K562 (cell line): Measurements from ENCODE around the gene BCR. TPM values are rescaled to one million over a fixed set of nuclear protein-coding genes. Genes with fewer than 3 reads are reported as not detected.

Experiments used
- ATAC-seq: fragments of 200-7000 bp; cut with Tn5 transposase; 3 replicates; pipeline ENCODE4 v1.9.1; 2020; ENCODE audit warnings: moderate library complexity
- BruUV-seq: library from RNA; stranded (reverse); fragments of 400-500 nt; replicated peaks from 2 replicates; lab custom pipeline; 2021; lab: Mats Ljungman, UMichigan
- CTCF ChIA-PET: fragments of 300-600 bp; formaldehyde crosslinking; extraction: SDS; loops from one replicate; lab custom pipeline; 2021; ENCODE audit warnings: low intra/inter-chr PET ratio; lab: Yijun Ruan, JAX
- POLR2A ChIA-PET: fragments of 300-600, 350-650 bp; sonication (Branson Sonifier 250); formaldehyde crosslinking; extraction: SDS; loops from one replicate; lab custom pipeline; 2021; ENCODE audit warnings: antibody characterized with exemption, inconsistent platforms; lab: Yijun Ruan, JAX
- DNase-seq, 4 experiments: peaks; one replicate each; pipeline versions ENCODE4 v3.0.0 to v3.0.0-alpha.2; 2011 to 2018; ENCODE audit warnings: low spot score in 3 of 4, mixed read lengths in 3 of 4; ENCODE audit errors: extremely low read depth in 1 of 4
- FAIRE-seq: peaks from 2 replicates; lab custom pipeline; 2011; peaks lifted over from hg19 to GRCh38; lab: Jason Lieb, UNC
- H2AFZ ChIP-seq: 2 replicates; pipeline ENCODE4 v1.6.0; 2011; ENCODE audit warnings: low read depth, low read length, control low read depth, inconsistent platforms
- H3K27ac ChIP-seq: fragments of 200-600 bp; 3 replicates; pipeline ENCODE4 v1.8.0; 2011; ENCODE audit warnings: low read depth, mild to moderate bottlenecking, control low read depth, inconsistent platforms, low read length, moderate library complexity, mixed read lengths; ENCODE audit errors: extremely low read depth
- H3K27me3 ChIP-seq, 2 experiments: fragments of 300-600 bp in 1 of 2; 2 replicates in 1 of 2; 3 replicates in 1 of 2; pipeline versions ENCODE4 v1.6.0 to v1.8.0; 2011; ENCODE audit warnings: inconsistent platforms in 2 of 2, low read length in 2 of 2, mild to moderate bottlenecking in 1 of 2, mixed read lengths in 1 of 2, moderate library complexity in 1 of 2; ENCODE audit not compliant: control insufficient read depth in 2 of 2, insufficient read depth in 2 of 2
- H3K36me3 ChIP-seq: fragments of 300-600 bp; 3 replicates; pipeline ENCODE4 v1.8.0; 2011; ENCODE audit warnings: mild to moderate bottlenecking, low read length, inconsistent platforms; ENCODE audit not compliant: control insufficient read depth, insufficient read depth
- H3K4me1 ChIP-seq, 2 experiments: fragments of 200-600 bp in 1 of 2; replicated peaks in 1 of 2; 2 replicates in 1 of 2; 3 replicates in 1 of 2; pipeline versions ENCODE4 v1.5.1 to v1.8.0; 2011; ENCODE audit warnings: inconsistent platforms in 2 of 2, low read length in 2 of 2, mild to moderate bottlenecking in 1 of 2, mixed read lengths in 1 of 2, moderate library complexity in 1 of 2; ENCODE audit not compliant: control insufficient read depth in 2 of 2, insufficient read depth in 2 of 2
- H3K4me2 ChIP-seq: 2 replicates; pipeline ENCODE4 v1.6.1; 2011; ENCODE audit warnings: low read length, control low read depth, inconsistent platforms, mixed read lengths; ENCODE audit not compliant: insufficient read depth
- H3K4me3 ChIP-seq: fragments of 200-600 bp; sonication (generic), shearing (Covaris generic); 2 replicates; pipeline ENCODE4 v1.5.1; 2016; ENCODE audit warnings: control low read depth, inconsistent platforms
- H3K79me2 ChIP-seq: fragments of 200-600 bp; 3 replicates; pipeline ENCODE4 v1.8.0; 2011; ENCODE audit warnings: low read length, inconsistent platforms; ENCODE audit not compliant: control insufficient read depth, insufficient read depth
- H3K9ac ChIP-seq, 2 experiments: 2 replicates each; pipeline versions ENCODE4 v1.6.0 to v1.6.1; 2011; ENCODE audit warnings: low read depth in 2 of 2, low read length in 2 of 2, control low read depth in 1 of 2, inconsistent platforms in 1 of 2, mild to moderate bottlenecking in 1 of 2, mixed read lengths in 1 of 2; ENCODE audit not compliant: insufficient read depth in 1 of 2
- H3K9me1 ChIP-seq: one replicate; pipeline ENCODE4 v1.6.0; 2011; ENCODE audit warnings: inconsistent platforms, mild to moderate bottlenecking, low read length, moderate library complexity; ENCODE audit not compliant: control insufficient read depth, insufficient read depth
- H3K9me3 ChIP-seq: replicated peaks from 2 replicates; pipeline ENCODE4 v1.5.1; 2011; ENCODE audit warnings: low read depth, low read length, inconsistent platforms; ENCODE audit not compliant: control insufficient read depth, insufficient read depth
- H4K20me1 ChIP-seq: replicated peaks from 2 replicates; pipeline ENCODE4 v1.6.1; 2011; ENCODE audit warnings: low read length, inconsistent platforms, mixed read lengths; ENCODE audit not compliant: control insufficient read depth, insufficient read depth
- ARID1B ChIP-seq: fragments of 450-650 bp; IDR thresholded peaks from 2 replicates; pipeline ENCODE4 v1.6.1; 2016; ENCODE audit warnings: antibody characterized with exemption, mild to moderate bottlenecking, inconsistent platforms
- FOXK1 ChIP-seq: sonication (generic); formaldehyde crosslinking; IDR thresholded peaks from 2 replicates; pipeline ENCODE4 v1.8.0; 2022; ENCODE audit warnings: missing genetic modification reagents, mild to moderate bottlenecking, borderline replicate concordance
- GTF2F1 ChIP-seq: IDR thresholded peaks from 2 replicates; pipeline ENCODE4 v1.6.1; 2011; ENCODE audit warnings: low read depth, low read length, improper control_type of control experiment
- HIVEP1 ChIP-seq: fragments of 250-450 bp; sonication (Bioruptor Pico); IDR thresholded peaks from 2 replicates; pipeline ENCODE4 v1.4.0; 2020; ENCODE audit warnings: mild to moderate bottlenecking
- HMGXB4 ChIP-seq: sonication (generic); formaldehyde crosslinking; IDR thresholded peaks from 2 replicates; pipeline ENCODE4 v1.8.1; 2023; ENCODE audit warnings: mild to moderate bottlenecking, missing genetic modification reagents
- HSF4 ChIP-seq: fragments of 250-450 bp; sonication (Bioruptor Pico); IDR thresholded peaks from 2 replicates; pipeline ENCODE4 v2.1.2; 2022; ENCODE audit warnings: mild to moderate bottlenecking, moderate library complexity, borderline replicate concordance
- MLX ChIP-seq, 2 experiments: fragments of 450-650 bp in 1 of 2; sonication (generic) in 1 of 2; formaldehyde crosslinking; conservative IDR thresholded peaks; 2 replicates each; pipeline versions ENCODE4 v1.4.0 to v1.8.1; 2020 to 2022; ENCODE audit warnings: mild to moderate bottlenecking in 1 of 2, missing genetic modification reagents in 1 of 2
- MTA1 ChIP-seq: fragments of 450-650 bp; IDR thresholded peaks from 2 replicates; pipeline ENCODE4 v1.6.1; 2017; ENCODE audit warnings: borderline replicate concordance
- NFXL1 ChIP-seq: fragments of 450-650 bp; formaldehyde crosslinking; IDR thresholded peaks from 2 replicates; pipeline ENCODE4 v1.4.0; 2021; ENCODE audit warnings: mild to moderate bottlenecking
- OTX1 ChIP-seq: fragments of 450-650 bp; formaldehyde crosslinking; IDR thresholded peaks from 2 replicates; pipeline ENCODE4 v1.4.0; 2022; ENCODE audit warnings: mild to moderate bottlenecking
- SMC3 ChIP-seq: conservative IDR thresholded peaks from 2 replicates; pipeline ENCODE4 v1.6.1; 2011; ENCODE audit warnings: low read depth, low read length, improper control_type of control experiment; ENCODE audit not compliant: insufficient read depth
- SRSF3 ChIP-seq: fragments of 200-400 bp; formaldehyde crosslinking; IDR thresholded peaks from 2 replicates; pipeline ENCODE4 v1.6.1; 2016; ENCODE audit warnings: mild to moderate bottlenecking, low read length, moderate library complexity; ENCODE audit not compliant: insufficient read depth
- STAT6 ChIP-seq: sonication (generic); formaldehyde crosslinking; IDR thresholded peaks from 2 replicates; pipeline ENCODE4 v1.8.1; 2023; ENCODE audit warnings: mild to moderate bottlenecking, missing genetic modification reagents
- USF1 ChIP-seq: sonication (generic); formaldehyde crosslinking; IDR thresholded peaks from 2 replicates; pipeline ENCODE4 v1.9.0; 2022; ENCODE audit warnings: mild to moderate bottlenecking, missing genetic modification reagents
- ZFP36 ChIP-seq: fragments of 150-350 bp; IDR thresholded peaks from 2 replicates; pipeline ENCODE4 v1.6.1; 2018; ENCODE audit warnings: low read length, low read depth; ENCODE audit not compliant: partially characterized antibody
- WGBS: fragments of 100-300 bp; shearing (Covaris generic); methylation state at CpG from one replicate; pipeline ENCODE4 v1.1.6; 2016; ENCODE audit warnings: low coverage, mixed read lengths; ENCODE audit not compliant: insufficient coverage; ENCODE audit errors: missing lambda C conversion rate; 5-methylcytosine and 5-hydroxymethylcytosine counted together
- in situ Hi-C: fragments of 300-500 bp; cut with MboI; formaldehyde crosslinking; loops from 4 replicates; pipeline ENCODE4 v1.15.0; 2018; ENCODE audit warnings: inconsistent platforms, mixed read lengths
- intact Hi-C: fragments of 100-400 bp; cut with micrococcal nuclease; formaldehyde crosslinking; loops from 2 replicates; pipeline ENCODE4 v1.14.2; 2022
- polyA plus RNA-seq, 8 experiments: library from polyadenylated mRNA; depleted of rRNA in 4 of 8; stranded (reverse) in 5 of 8; unstranded in 3 of 8; fragments of >200 nt; fragmentation: Nextera tagmentation in 2 of 8; fragmentation: Illumina TruSeq in 1 of 8; extraction: Ambion mirVana in 2 of 8; extraction: Trizol in 1 of 8; gene quantifications; 2 replicates each; pipeline versions ENCODE4 v1.2.1 to v1.2.3, GENCODE V29; 2011 to 2014; ENCODE audit warnings: inconsistent platforms in 1 of 8, missing spikeins in 1 of 8
- total RNA-seq, 7 experiments: library from RNA; depleted of rRNA in 6 of 7; stranded (reverse); fragments of >200 nt in 6 of 7; fragmentation: Illumina TruSeq in 2 of 7; extraction: Trizol in 2 of 7; gene quantifications; 2 replicates each; pipeline versions ENCODE4 v1.2.1 to v1.2.3, GENCODE V29; 2011 to 2021; ENCODE audit warnings: low replicate concordance in 1 of 7

The BCR gene
- total and polyA plus RNA-seq, 9 of the 15 experiments (the other 6 are each of a cell fraction or from before 2014, with no cell fraction given), result 0.41 to 150 (median 45.6) TPM

GRCh38 chr22:23257889-23258825 lies 77.8 kb downstream of the BCR start:
- Histone ChIP-seq H3K9ac (peak overlapping the region in 1 of 2 experiments; percentile 28; a peak in 2 of 4 replicates), H4K20me1 (peaks cover 62% of the 10 kb centered on the region), H2AFZ (no peak overlapping the region), H3K9me1 (peaks cover 32% of the 10 kb centered on the region), H3K4me3 (no peak overlapping the region), H3K9me3 (no peaks in the 10 kb centered on the region), H3K79me2 (no peaks in the 10 kb centered on the region), H3K27me3 (no peaks in the 10 kb centered on the region), H3K36me3 (peaks cover 92% of the 10 kb centered on the region), H3K4me2 (no peak overlapping the region), H3K27ac (no peak overlapping the region), H3K4me1 (peaks cover 0 to 36% of the 10 kb centered on the region in 2 experiments; a peak in 2 of 5 replicates)
- ChIA-PET CTCF (no interaction called here), POLR2A (interaction anchor here (0.6 to 1.1 kb wide), 6 partner anchors 8 to 156 kb away, joined by 3 to 8 read pairs (median 4); no protein-coding TSS in a partner anchor)
- intact Hi-C loops (no loop called here), in situ Hi-C loops (no loop called here)
- 83% methylated on average over 15 of the region's 15 CpGs for WGBS
- ATAC-seq (no peak), FAIRE-seq (no peak), DNase-seq (peak in 3 of 4 experiments; percentile 54 to 65 (median 60))
- no TSS peak for BruUV-seq
- TF ChIP-seq OTX1, result no peak
- no peak for TF ChIP-seq NFXL1 (CRISPR knock-in tag)
- peak; percentile 73 for TF ChIP-seq GTF2F1
- TF ChIP-seq USF1, result no peak
- TF ChIP-seq HSF4 (CRISPR knock-in tag), result no peak
- no peak for TF ChIP-seq HIVEP1 (CRISPR knock-in tag)
- TF ChIP-seq ARID1B, result no peak
- 0 out of 2 replicates have a peak, but pooled peaks have one; percentile 36 for TF ChIP-seq HMGXB4 (CRISPR knock-in tag)
- no peak for TF ChIP-seq MTA1
- TF ChIP-seq FOXK1 (CRISPR knock-in tag), result no peak
- TF ChIP-seq SMC3, result 0 out of 2 replicates have a peak, but pooled peaks have one; percentile 13
- 0 out of 4 replicates have a peak, but pooled peaks of 1 of the 2 experiments have one; percentile 14 for TF ChIP-seq MLX (CRISPR knock-in tag; conservative IDR thresholded peaks at IDR 0.05)
- no peak for TF ChIP-seq ZFP36
- peak; percentile 41 for TF ChIP-seq STAT6
- TF ChIP-seq SRSF3, result no peak
